Gastroesophageal sphincter (tissue), 3 donors: ENCODE measurements around the gene MTHFD1L.

ENCODE experiments used
- CTCF ChIP-seq, 4 experiments: fragments of 200-600 bp in 2 of 4; fragments of 450-650 bp in 2 of 4; sonication (generic) in 1 of 4; IDR thresholded peaks; one replicate each; pipeline ENCODE4 v1.5.1; 2017 to 2019; ENCODE audit warnings: antibody characterized with exemption in 4 of 4, mild to moderate bottlenecking in 2 of 4, moderate library complexity in 2 of 4
- POLR2A ChIP-seq, 2 donors: fragments of 450-650 bp; IDR thresholded peaks; one replicate each; pipeline ENCODE4 v1.6.1; 2017; ENCODE audit warnings: antibody characterized with exemption in 2 of 2, mild to moderate bottlenecking in 2 of 2, moderate library complexity in 1 of 2

DNA sequence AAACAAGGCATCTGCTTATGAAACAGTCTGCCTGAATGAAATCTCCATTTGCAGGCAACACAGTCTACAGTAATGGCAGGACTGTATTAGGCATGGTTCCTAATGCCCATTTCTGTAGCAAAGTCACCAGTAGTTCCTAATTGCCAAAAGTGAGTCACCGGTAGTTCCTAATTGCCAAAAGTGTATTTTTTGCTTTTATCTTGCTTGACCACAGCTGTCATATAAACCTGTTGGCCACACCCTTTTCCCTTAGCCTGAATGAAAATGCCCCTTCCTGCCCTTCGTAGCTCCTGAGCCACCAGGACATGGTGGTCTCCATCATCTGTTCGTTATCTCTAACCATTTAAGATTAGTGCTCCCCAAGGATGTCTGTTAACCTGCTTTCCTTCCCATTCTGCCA lies 34.5 kb downstream of the MTHFD1L start:
- TF ChIP-seq POLR2A (IDR thresholded peaks at IDR 0.05) (no peak), CTCF (IDR thresholded peaks at IDR 0.05) (no peak)
